HG03103 (cell line): Measurements from ENCODE around the gene ZNF138.

Source experiments
- ATAC-seq: cut with Tn5 transposase; IDR thresholded peaks from one replicate; pipeline ENCODE4 v1.9.1; 2021; ENCODE audit warnings: low read depth; ENCODE audit not compliant: unreplicated experiment

Gene ZNF138

GRCh38 chr7:64874562-64875250 lies 80.5 kb downstream of the ZNF138 start:
- no peak for ATAC-seq

- no peak for ATAC-seq
These were observed 81.0 kb downstream of the ZNF138 start for GRCh38 chr7:64875258-64875657.

GRCh38 chr7:64875658-64876406 lies 81.6 kb downstream of the ZNF138 start:
- ATAC-seq, result no peak

GRCh38 chr7:64876792-64877713 lies 82.8 kb downstream of the ZNF138 start:
- ATAC-seq, result no peak

- ATAC-seq, result no peak
These were observed 83.7 kb downstream of the ZNF138 start for GRCh38 chr7:64877714-64878610.

- no peak for ATAC-seq
These were observed 84.5 kb downstream of the ZNF138 start for GRCh38 chr7:64878684-64879083.

- no peak for ATAC-seq
These were observed 85.0 kb downstream of the ZNF138 start for GRCh38 chr7:64879086-64879730.

- no peak for ATAC-seq
These were observed 85.6 kb downstream of the ZNF138 start for GRCh38 chr7:64879800-64880199.

GRCh38 chr7:64880322-64881297 lies 86.4 kb downstream of the ZNF138 start:
- no peak for ATAC-seq

- no peak for ATAC-seq
These were observed 87.4 kb downstream of the ZNF138 start for GRCh38 chr7:64881461-64882287.

- ATAC-seq, result no peak
These were observed 88.3 kb downstream of the ZNF138 start for GRCh38 chr7:64882341-64883112.
